B cell (primary cell): ENCODE results near the gene NBAS.

Experiments used
- CTCF ChIP-seq: fragments of 200-600 bp; IDR thresholded peaks from one replicate; pipeline ENCODE4 v1.8.0; 2022; ENCODE audit warnings: antibody characterized with exemption, mild to moderate bottlenecking
- EZH2 ChIP-seq: IDR thresholded peaks from 2 replicates; pipeline ENCODE4 v1.6.1; 2012; ENCODE audit warnings: borderline replicate concordance, low read depth, mild to moderate bottlenecking, moderate library complexity, low read length; ENCODE audit not compliant: insufficient read depth, poor library complexity, severe bottlenecking

- TF ChIP-seq CTCF (no peak), EZH2 (no peak)
Measured at GRCh38 chr2:15570104-15570503, 9.0 kb upstream of the NBAS start.
